ENCODE results near the gene BMAL2. TPM values are rescaled to one million over a fixed set of nuclear protein-coding genes. Genes with fewer than 3 reads are reported as not detected.

BMAL2 gene
- total RNA-seq, 2 donors from 2014 or later = 7.6 to 32.7 TPM

GRCh38 chr12:27309293-27309994 lies 23.2 kb upstream of the BMAL2 start:
- no peak for DNase-seq (ENCODE audit: low spot score)
- intact Hi-C loops (cut with DNase I) = loop anchor here (5.0 to 10.0 kb wide), 2 partner anchors 285 to 348 kb away; partner anchors contain the start of gene MED21 (in 1 of the 2)

- no peak for DNase-seq (ENCODE audit: low spot score)
- intact Hi-C loops (cut with DNase I) = loop anchor here (5.0 to 10.0 kb wide), 2 partner anchors 285 to 347 kb away; partner anchors contain the start of gene MED21 (in 1 of the 2)
These were observed 22.7 kb upstream of the BMAL2 start for GRCh38 chr12:27309995-27310315.

GRCh38 chr12:27316947-27317346 lies 15.7 kb upstream of the BMAL2 start:
- intact Hi-C loops (cut with DNase I) = no loop called here
- no peak for DNase-seq (ENCODE audit: low spot score)

GRCh38 chr12:27319409-27319808 lies 13.2 kb upstream of the BMAL2 start:
- intact Hi-C loops (cut with DNase I) = no loop called here
- no peak for DNase-seq (ENCODE audit: low spot score)

GRCh38 chr12:27319848-27320247 lies 12.8 kb upstream of the BMAL2 start:
- intact Hi-C loops (cut with DNase I) = no loop called here
- DNase-seq (ENCODE audit: low spot score) = no peak

- intact Hi-C loops (cut with DNase I) = no loop called here
- DNase-seq (ENCODE audit: low spot score) = no peak
These were observed 8.1 kb upstream of the BMAL2 start for GRCh38 chr12:27324530-27324929.

GRCh38 chr12:27330846-27331245 lies 1.8 kb upstream of the BMAL2 start:
- intact Hi-C loops (cut with DNase I) = no loop called here

GRCh38 chr12:27331291-27331926 lies 1.2 kb upstream of the BMAL2 start:
- no peak for DNase-seq (ENCODE audit: low spot score)
- intact Hi-C loops (cut with DNase I) = no loop called here

More at GRCh38 chr12:27330846-27331245, 1.8 kb upstream of the BMAL2 start:
- DNase-seq (ENCODE audit: low spot score) = no peak

- intact Hi-C loops (cut with DNase I) = no loop called here
These were observed 710 bp upstream of the BMAL2 start for GRCh38 chr12:27331927-27332324.

GRCh38 chr12:27332407-27332713 lies 276 bp upstream of the BMAL2 start:
- DNase-seq (ENCODE audit: low spot score) = no peak
- intact Hi-C loops (cut with DNase I) = no loop called here

More at GRCh38 chr12:27331927-27332324, 710 bp upstream of the BMAL2 start:
- DNase-seq (ENCODE audit: low spot score) = no peak

- intact Hi-C loops (cut with DNase I) = no loop called here
- DNase-seq (ENCODE audit: low spot score) = peak; percentile 86
These were observed 870 bp downstream of the BMAL2 start for GRCh38 chr12:27333403-27334009.

GRCh38 chr12:27334042-27334720 lies 1.5 kb downstream of the BMAL2 start:
- no peak for DNase-seq (ENCODE audit: low spot score)
- intact Hi-C loops (cut with DNase I) = no loop called here

- DNase-seq (ENCODE audit: low spot score) = no peak
- intact Hi-C loops (cut with DNase I) = no loop called here
These were observed 2.1 kb downstream of the BMAL2 start for GRCh38 chr12:27334721-27335082.

GRCh38 chr12:27335364-27336281 lies 3.0 kb downstream of the BMAL2 start:
- no peak for DNase-seq (ENCODE audit: low spot score)
- intact Hi-C loops (cut with DNase I) = no loop called here

- intact Hi-C loops (cut with DNase I) = no loop called here
- no peak for DNase-seq (ENCODE audit: low spot score)
These were observed 3.6 kb downstream of the BMAL2 start for GRCh38 chr12:27336282-27336653.

GRCh38 chr12:27337376-27337775 lies 4.7 kb downstream of the BMAL2 start:
- intact Hi-C loops (cut with DNase I) = no loop called here
- DNase-seq (ENCODE audit: low spot score) = no peak

GRCh38 chr12:27338473-27338872 lies 5.8 kb downstream of the BMAL2 start:
- no peak for DNase-seq (ENCODE audit: low spot score)
- intact Hi-C loops (cut with DNase I) = no loop called here

GRCh38 chr12:27340971-27341370 lies 8.3 kb downstream of the BMAL2 start:
- no peak for DNase-seq (ENCODE audit: low spot score)
- intact Hi-C loops (cut with DNase I) = no loop called here

GRCh38 chr12:27342536-27342935 lies 9.9 kb downstream of the BMAL2 start:
- intact Hi-C loops (cut with DNase I) = no loop called here
- DNase-seq (ENCODE audit: low spot score) = no peak

Data from posterior vena cava (tissue), 2 donors.